ENCODE data around the gene PTGR1.

PTGR1 gene

DNA sequence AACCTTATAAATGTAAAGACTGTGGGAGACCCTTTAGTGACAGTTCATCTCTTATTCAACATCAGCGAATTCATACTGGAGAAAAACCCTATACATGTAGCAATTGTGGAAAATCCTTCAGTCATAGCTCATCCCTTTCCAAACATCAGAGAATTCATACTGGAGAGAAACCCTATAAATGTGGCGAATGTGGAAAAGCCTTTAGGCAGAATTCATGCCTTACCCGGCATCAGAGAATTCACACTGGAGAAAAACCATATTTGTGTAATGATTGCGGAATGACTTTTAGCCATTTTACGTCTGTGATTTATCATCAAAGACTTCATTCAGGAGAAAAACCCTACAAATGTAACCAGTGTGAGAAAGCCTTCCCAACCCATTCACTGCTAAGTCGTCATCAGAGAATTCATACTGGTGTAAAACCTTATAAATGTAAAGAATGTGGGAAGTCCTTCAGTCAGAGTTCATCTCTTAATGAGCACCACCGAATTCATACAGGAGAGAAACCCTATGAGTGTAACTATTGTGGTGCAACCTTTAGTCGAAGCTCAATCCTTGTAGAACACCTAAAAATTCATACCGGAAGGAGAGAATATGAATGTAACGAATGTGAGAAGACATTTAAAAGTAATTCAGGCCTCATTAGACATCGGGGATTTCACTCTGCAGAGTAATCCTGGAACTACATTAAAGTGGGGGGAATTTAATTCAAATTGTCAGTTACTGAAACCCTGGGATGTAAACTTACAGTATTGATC is 56.8 kb downstream of the PTGR1 start:
- no peak for DNase-seq (ENCODE audit: low read depth)

- DNase-seq (ENCODE audit: low read depth) = no peak
Observed at GRCh38 chr9:111533099-111533790, 66.2 kb downstream of the PTGR1 start.

DNA sequence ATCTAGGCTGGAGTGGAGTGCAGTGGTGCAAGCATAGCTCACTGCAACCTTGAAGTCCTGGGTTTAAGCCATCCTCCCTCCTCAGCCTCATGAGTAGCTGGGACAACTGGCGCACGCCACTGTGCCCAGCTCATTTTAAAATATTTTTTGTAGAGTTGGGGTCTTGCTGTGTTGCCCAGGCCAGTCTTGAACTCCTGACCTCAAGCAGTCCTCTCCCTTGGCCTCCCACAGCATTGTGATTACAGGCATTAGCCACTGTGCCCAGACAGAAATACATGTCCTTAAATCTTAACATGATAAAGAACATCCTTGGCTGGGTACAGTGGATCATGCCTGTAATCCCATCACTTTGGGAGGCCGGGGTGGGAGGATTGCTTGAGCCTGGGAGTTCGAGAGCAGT is 67.7 kb downstream of the PTGR1 start:
- DNase-seq (ENCODE audit: low read depth) = no peak

DNA sequence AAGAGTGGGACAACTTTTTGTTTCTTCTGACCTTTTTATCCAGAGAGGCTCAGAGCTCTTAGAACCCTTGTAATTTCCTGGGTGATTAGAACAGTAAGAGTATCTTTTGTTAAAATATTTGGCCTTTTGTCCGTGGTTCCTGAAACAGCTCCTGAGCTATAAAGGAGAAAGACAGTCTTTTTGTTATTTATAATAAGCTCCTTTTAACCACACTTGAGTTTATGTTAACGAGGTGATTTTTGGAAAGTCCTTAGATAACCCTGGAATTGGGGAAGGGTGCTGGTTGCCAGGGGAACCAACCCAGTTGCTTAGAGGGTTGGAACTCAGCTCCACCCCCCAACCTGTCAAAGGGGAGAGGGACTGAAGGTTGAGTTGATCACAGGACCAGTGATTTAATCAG is 69.7 kb downstream of the PTGR1 start:
- DNase-seq (ENCODE audit: low read depth) = no peak

DNA sequence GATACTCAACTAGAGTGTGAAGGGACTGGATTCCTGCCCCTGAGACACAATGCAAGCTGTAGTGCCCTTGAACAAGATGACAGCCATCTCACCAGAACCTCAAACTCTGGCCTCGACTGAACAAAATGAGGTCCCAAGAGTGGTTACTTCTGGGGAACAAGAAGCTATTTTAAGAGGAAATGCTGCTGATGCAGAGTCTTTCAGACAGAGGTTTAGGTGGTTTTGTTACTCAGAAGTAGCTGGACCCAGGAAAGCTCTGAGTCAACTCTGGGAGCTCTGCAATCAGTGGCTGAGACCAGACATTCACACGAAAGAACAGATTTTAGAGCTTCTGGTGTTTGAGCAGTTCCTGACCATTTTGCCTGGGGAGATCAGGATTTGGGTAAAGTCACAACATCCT is 72.1 kb downstream of the PTGR1 start:
- DNase-seq (ENCODE audit: low read depth) = no peak

GRCh38 chr9:111525056-111525977 is 74.1 kb downstream of the PTGR1 start, which contains the start of gene ZNF483:
ZNF483 (plus strand) TSS chr9:111525179; CDS start chr9:111527396, 2,217 bp downstream.
- peak; percentile 49 for DNase-seq (ENCODE audit: low read depth)

- DNase-seq (ENCODE audit: low read depth) = no peak
Observed at GRCh38 chr9:111524731-111525055, 74.8 kb downstream of the PTGR1 start.

DNA sequence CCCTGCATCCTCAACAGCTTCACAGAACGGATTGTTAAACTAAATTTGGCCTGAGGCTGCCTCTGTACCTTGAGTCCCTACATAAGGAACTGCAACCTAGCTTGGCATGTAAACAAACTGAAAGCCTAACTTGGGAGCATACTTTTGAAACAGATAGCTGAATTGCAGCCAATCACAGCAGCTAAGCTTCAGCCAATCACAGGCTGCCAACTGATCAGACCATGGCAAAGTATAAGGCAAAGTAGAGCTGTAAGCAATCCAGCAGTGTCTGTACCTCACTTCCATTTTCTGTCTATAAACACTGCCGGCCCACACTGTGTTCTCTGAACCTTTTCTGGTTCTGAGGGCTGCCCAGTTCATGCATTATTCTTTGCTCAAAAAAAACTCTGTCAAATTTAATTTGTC is 83.4 kb downstream of the PTGR1 start:
- no peak for DNase-seq (ENCODE audit: low read depth)

DNA sequence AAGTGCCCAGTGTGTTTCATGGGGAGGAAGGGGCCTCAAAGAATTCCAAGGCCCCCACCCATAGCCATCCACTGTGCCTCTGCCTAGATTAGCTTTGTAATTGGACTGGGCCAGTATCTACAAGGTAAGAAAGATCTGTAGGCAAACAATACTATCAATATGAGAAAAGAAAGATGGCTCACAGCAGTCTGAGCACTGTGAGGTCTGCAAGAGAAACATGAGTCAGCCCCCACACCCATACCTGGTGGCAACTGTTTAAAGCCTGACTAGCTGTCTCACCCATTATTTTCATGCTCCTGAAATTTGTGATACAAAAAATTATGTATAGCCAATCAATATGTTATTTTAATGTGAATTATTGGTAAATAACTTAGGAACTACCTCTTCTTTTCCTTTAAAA is 84.5 kb downstream of the PTGR1 start:
- DNase-seq (ENCODE audit: low read depth) = no peak

Measured in stimulated activated CD8-positive, alpha-beta memory T cell treated with anti-CD3 and anti-CD28 coated beads, Interleukin-12 subunit alpha, Interleukin-12 subunit beta, amount 100 ng/mL, for 4 hours (primary cell).